Stimulated activated CD4-positive, alpha-beta T cell treated with anti-CD3 and anti-CD28 coated beads, TNF-alpha, amount 100 ng/mL, for 1 hour (primary cell): ENCODE data around the gene PRDM16.

Experiments
- DNase-seq, 3 donors: peaks; one replicate each; pipeline ENCODE4 v3.0.0-alpha.2; 2020; ENCODE audit warnings: low read depth in 3 of 3, low spot score in 1 of 3

Gene PRDM16

GRCh38 chr1:3176820-3177219, 107.8 kb downstream of the PRDM16 start:
- DNase-seq, result no peak

DNA sequence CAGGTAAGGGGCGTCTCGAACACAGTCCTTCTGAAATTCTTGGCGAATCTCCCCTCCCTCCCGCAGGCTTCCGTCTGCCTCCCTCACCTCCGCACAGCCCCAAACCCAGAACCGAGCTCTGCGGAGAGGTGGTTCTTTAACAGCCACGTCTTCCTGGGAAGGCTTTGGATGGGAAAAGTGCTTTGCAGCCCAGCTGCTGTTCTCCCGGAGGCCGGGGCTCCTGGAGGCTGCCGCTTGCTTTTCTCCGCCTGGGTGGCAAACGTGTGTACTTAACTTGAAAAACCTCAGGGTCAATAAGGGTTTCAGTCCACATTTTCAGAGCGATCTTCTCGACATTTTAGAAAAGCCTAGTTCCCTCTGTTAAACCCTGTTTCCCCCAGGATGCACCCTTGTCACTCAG, 109.3 kb downstream of the PRDM16 start:
- DNase-seq, result no peak

- no peak for DNase-seq
These were observed 110.5 kb downstream of the PRDM16 start for GRCh38 chr1:3179471-3179870.

DNA sequence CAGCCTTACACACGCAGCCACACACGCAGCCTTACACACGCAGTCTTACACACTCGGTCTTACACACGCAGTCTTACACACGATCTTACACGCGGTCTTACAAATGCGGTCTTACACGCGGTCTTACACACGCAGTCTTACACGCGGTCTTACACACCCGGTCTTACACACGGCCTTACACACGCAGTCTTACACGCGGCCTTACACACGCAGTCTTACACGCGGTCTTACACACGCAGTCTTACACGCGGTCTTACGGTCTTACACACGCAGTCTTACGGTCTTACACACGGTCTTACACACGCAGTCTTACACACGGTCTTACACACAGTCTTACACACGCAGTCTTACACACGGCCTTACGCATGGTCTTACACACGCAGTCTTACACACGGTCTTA, 111.9 kb downstream of the PRDM16 start:
- no peak for DNase-seq

DNA sequence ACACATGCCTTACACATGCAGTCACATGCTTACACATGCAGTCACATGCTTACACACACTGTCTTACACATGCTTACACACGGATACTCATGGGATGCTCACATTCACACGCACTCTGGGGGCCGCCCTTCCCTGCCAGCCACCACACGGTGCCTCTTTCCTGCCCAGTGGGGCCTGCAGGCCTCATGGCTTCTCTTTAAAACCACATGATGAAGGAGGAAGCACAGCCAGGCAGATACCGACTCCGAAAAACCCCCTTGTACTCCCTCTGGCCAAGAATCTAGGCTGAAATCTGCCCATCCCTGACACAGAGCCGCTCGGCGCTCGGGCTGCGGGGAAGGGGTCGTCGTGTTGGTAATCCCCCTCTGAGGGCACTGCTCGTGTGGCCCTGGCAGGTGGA, 113.0 kb downstream of the PRDM16 start:
- no peak for DNase-seq

DNA sequence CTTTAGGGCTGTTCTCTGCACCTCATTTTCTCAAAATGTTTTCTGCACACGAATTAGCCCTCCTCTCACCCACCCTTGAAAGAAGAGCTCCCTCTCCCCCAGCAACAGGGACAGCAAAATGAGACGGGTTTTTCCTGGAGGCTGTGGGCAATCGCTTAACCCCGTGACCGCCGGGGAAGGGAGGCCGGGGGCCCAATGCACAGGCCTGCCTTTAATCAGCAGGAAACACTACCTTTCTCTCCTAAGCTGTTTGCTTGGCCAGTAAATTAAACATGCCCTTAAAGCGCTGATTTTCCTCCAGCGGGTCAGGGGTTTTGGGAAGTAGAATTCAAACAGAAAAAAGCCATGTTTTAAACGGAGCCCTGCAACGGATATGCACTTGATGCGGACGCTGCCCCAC, 114.4 kb downstream of the PRDM16 start:
- DNase-seq, result no peak

- no peak for DNase-seq
These were observed 114.8 kb downstream of the PRDM16 start for GRCh38 chr1:3183813-3184212.

DNA sequence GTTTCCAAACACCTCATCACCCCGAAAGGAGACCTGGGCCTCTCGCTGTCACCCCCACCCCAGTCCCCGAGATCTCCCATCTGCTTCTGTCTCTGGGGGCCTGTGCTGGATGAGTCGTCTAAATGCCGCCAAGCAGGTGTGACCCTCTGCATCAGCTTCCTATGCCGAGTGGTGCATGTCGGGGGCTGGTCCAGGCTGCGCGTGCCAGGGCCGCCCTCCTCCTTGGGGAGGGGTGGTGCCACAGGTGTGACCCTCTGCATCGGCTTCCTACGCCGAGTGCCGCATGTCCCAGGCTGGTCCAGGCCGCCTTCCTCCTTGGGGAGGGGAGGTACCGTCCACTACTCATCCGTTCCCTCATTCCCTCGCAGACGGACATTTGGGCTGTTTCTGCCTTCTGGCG, 115.7 kb downstream of the PRDM16 start:
- DNase-seq, result no peak

- no peak for DNase-seq
These were observed 117.0 kb downstream of the PRDM16 start for GRCh38 chr1:3185896-3186525.

GRCh38 chr1:3186526-3186921, 117.5 kb downstream of the PRDM16 start:
- no peak for DNase-seq

DNA sequence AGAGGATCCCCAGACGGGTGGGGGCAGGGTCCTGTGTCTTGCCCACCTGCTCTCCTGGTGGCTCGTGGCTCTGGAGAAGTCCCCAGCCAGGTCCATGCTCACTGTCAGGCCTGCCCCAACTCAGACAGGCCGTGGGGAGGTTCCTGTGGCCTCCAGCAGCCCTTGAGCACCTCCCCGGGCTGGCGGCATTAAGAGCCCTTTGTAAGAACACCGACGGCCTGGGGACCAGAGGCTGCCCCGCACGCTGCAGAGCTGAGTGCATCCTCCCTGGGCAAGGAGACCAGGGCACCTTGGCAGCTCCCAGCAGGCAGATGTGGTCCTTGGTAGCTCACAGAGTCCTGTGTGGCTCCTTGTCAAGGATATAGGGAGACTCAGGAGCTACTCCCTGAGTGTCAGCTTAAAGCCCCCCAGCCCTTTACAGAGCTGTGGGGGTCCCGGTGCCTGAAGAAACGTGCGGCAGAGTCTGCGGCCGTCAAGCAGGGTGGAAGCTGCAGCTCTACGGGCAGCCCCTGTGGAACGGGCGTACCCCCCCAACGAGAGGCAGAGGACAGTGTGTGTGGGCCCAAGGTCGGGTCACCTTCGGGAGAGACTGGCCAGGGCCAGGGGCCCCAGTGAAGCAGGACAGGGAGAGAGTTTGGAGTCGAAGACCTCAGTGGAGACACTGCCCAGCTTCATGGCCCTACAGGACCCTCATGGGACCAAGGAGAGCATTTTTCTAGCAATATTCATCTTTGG, 118.6 kb downstream of the PRDM16 start:
- no peak for DNase-seq

DNA sequence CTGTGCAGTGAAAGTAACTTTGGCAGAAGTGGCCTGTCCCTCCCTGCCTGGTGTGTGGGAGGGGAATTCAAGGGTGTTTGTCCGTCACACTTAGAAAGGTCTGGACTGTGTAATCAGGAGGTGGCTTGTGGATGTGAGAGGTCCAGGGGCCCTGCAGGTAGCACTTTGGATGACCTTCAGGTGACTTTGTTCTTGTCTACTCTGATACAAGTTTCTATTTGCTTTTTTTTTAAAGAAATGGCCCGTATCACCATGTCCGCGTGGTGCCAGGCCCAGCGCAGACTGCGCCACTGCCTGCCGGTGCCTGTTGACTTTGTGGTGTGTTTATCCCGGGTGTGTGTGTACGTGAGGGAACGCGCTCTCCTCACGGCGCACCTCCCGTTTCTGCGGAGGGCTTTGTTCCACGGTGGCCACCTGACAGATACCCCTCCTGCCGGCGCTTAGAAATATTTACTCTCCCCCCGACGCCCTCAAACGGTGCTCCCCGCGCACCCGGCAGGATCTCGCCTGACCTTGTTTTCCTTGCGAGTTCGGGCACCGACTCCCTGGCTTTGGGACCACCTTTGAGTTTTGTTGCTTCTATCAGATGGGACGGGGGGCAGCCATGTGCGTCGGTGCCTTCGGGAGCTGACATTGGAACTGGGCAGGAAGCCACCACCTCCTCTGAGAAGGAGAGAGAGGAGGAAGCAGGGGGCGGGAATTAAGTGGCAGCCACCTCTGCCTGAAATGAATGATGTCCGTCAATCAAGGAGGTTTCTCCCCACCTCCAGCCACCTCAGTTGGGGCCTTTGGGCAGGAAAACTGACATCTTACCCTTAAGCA, 119.4 kb downstream of the PRDM16 start:
- no peak for DNase-seq

- no peak for DNase-seq
These were observed 121.4 kb downstream of the PRDM16 start for GRCh38 chr1:3190256-3191041.

- DNase-seq, result no peak
These were observed 123.4 kb downstream of the PRDM16 start for GRCh38 chr1:3192361-3192760.

DNA sequence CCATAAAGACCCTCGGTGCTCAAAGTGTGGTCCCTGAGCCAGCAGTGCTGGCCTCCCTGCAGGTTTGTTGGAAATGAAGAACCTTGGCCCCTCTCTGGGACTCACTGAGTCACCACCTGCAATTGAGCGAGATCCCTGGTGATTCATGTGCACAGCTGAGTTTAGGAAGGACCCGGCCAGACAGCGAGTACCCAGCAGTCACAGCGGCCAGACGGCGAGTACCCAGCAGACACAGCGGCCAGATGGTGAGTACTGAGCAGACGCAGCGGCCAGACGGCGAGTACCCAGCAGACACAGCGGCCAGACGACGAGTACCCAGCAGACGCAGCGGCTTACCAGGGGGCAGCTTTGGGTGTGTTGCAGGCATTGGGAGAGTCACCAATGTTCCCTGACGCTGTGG, 123.8 kb downstream of the PRDM16 start:
- DNase-seq, result no peak

DNA sequence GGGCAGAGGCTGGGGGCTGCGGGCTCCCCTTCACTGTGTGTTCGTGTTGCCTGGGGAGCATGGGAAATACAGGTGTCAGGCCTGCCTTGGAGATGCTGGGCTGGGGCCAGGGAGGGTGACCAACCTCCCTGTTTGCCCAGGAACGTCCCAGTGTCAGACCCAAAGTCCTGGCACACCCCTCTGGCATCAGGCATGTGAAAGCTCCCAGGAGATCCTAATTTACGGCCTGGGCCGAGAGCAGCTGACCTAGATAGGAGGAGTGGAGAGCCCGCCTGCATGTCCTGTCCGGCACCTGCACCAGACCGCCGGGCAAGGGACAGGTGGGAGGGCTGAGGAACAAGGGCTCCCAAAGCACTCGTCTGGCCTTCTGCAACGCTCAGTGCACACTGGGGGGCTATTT, 124.8 kb downstream of the PRDM16 start:
- DNase-seq, result no peak

DNA sequence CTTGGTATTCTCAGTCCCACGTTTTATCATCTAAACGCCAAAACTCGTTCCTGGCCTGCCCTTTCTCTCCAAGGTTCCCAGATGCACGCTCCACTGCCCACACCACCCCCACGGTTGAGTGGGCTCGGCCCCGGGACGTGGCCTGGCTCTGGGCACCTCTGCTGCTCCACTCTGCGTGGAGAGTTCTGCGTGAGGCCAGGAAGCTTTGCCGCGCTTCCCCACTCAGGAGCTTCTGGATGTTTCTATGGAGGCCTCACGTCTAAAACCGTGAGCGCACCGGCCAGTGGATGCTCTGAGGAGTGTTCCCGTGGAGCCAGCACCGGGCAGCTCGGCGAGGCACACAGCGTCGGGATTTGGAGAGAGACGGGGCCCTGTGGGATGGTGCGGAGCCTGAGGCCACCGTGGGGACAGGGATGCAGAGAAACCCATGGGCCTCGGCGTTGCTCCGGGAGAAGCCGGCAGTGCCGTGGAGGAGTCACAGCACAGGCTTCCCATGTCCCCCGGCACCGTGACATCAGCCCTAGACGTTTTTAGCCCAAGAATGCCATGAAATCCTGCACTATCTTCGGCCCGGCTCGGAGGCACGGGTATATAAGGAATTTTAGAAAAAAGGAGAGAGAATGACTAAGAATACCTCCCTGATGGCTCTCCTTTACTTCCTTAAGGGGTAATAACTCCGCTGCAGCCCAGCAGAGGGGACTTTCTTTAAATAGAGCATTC, 125.9 kb downstream of the PRDM16 start:
- no peak for DNase-seq

- DNase-seq, result no peak
These were observed 126.4 kb downstream of the PRDM16 start for GRCh38 chr1:3195480-3195815.

DNA sequence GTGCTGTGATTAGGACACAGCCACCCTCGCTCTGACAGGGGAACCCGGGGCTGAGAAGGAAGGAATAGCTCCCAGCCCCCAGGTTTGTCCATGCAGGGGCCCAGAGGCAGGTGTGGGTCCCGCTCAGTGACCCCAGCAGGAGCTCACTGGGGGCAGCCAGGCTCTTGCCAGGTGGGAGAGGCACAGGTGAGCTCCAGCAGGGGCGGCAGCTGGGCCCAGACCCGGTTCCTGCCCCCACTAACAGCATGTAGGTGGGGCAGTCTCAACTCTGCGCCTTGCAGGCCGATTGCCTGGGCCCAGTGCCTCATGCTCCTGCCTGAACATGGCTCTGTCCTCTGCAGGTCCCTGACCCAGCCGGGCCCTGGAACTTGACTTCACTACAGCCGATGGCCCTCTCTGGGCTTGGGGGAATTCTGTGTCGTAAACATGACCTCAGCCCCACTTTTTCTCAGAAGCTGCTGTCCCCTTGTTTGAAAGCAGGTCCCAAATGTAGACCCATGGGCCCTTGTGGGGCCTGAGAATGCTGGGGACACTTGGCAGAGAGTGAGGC, 127.0 kb downstream of the PRDM16 start:
- no peak for DNase-seq

- DNase-seq, result no peak
These were observed 127.7 kb downstream of the PRDM16 start for GRCh38 chr1:3196577-3197245.
